AG09319 (cell line): Measurements from ENCODE around the gene CARD18.
"Not testable (repeated sequence)": the region's sequence is repeated elsewhere in the genome, so short reads cannot be mapped to it uniquely, and the experiment has no call there.

Source experiments
- DNase-seq: peaks from one replicate; pipeline ENCODE4 v3.0.0-alpha.2; 2010; ENCODE audit warnings: low read depth; ENCODE audit errors: extremely low read depth
- TF ChIP-seq, protein P1 (sequence below): IDR thresholded peaks from 2 replicates; pipeline ENCODE4 v1.5.1; 2011; ENCODE audit warnings: low read depth, mild to moderate bottlenecking, inconsistent platforms, low read length, moderate library complexity

The CARD18 gene

GRCh38 chr11:105100981-105101630, 38.5 kb downstream of the CARD18 start:
- DNase-seq, result no peak
- TF ChIP-seq, protein P1, sequence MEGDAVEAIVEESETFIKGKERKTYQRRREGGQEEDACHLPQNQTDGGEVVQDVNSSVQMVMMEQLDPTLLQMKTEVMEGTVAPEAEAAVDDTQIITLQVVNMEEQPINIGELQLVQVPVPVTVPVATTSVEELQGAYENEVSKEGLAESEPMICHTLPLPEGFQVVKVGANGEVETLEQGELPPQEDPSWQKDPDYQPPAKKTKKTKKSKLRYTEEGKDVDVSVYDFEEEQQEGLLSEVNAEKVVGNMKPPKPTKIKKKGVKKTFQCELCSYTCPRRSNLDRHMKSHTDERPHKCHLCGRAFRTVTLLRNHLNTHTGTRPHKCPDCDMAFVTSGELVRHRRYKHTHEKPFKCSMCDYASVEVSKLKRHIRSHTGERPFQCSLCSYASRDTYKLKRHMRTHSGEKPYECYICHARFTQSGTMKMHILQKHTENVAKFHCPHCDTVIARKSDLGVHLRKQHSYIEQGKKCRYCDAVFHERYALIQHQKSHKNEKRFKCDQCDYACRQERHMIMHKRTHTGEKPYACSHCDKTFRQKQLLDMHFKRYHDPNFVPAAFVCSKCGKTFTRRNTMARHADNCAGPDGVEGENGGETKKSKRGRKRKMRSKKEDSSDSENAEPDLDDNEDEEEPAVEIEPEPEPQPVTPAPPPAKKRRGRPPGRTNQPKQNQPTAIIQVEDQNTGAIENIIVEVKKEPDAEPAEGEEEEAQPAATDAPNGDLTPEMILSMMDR, result no peak

- no peak for DNase-seq
- TF ChIP-seq, protein P1, result no peak
These were observed 39.4 kb downstream of the CARD18 start for GRCh38 chr11:105100206-105100605.

DNA sequence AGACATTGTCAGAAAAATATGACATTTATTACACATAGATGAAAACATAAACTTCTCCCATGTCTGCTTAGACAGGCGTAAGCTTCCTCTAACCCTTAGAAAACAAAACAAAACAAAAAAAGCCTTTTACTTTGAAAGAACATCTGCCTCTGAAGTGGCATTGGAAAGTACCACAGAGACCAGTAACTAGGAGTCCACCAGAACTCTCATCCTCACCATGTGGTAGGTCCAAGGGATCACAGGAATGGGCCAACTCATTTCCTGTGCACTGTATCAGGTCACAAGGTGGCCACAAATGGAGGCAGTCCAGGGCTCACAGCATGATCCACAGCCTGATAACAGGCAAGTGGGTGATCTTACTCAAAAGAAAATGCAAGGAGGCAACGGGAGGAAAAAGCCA, 40.0 kb downstream of the CARD18 start:
- DNase-seq, result not testable (repeated sequence)

DNA sequence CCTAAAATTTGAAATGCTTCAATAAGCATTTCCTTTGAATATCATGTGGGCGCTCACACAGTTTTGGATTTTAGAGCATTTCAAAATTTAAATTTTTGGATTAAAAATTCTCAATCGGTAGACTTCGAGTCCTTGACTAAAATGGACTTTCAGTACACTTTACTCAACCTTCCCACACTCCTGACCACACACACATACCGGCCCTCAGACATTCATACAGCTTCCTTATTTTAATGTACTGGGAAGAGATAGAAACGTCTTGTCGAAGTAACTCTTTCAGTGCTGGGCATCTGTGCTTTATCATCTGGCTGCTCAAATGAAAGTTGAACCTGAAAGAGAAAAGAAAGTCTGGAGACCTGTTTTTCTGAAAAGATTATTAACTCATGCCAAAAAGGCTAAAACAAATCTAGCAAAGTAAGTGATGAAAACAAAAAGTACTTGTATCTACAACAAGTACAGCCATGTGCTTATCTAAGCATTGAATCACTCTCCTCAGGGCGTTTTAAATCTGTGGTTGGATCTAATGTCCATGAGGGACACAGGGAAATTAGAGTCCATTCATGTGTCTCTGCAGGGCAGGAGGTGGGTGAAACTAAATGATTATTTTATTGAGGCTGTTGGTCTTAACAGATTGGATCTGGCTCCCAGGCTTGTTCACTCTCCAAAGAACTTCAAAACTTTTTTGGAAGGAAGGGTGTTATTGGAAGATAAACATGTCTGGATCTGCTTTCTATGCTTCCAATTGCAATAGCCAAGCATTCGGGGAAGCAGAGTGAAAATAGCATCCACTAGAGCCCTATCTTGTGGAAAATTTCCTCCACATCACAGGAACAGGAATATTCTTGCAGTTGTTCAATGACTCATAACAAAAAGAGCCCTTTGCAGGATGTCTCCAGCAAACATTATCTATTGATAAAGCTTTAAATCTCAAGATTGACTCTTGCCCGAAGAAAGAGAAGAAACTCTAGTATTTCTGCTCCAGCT, 47.0 kb downstream of the CARD18 start:
- DNase-seq, result no peak
- TF ChIP-seq, protein P1, result no peak
